ENCODE measurements around the gene ALDH1A1.

Gene ALDH1A1

GRCh38 chr9:72925126-72925789 lies 27.6 kb downstream of the ALDH1A1 start (continued):
- TF ChIP-seq, protein P1, sequence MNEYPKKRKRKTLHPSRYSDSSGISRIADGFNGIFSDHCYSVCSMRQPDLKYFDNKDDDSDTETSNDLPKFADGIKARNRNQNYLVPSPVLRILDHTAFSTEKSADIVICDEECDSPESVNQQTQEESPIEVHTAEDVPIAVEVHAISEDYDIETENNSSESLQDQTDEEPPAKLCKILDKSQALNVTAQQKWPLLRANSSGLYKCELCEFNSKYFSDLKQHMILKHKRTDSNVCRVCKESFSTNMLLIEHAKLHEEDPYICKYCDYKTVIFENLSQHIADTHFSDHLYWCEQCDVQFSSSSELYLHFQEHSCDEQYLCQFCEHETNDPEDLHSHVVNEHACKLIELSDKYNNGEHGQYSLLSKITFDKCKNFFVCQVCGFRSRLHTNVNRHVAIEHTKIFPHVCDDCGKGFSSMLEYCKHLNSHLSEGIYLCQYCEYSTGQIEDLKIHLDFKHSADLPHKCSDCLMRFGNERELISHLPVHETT (tag by site-specific recombination; IDR thresholded peaks at IDR 0.05): no peak
- TF ChIP-seq ZNF19 (tag by site-specific recombination; IDR thresholded peaks at IDR 0.05; ENCODE audit: low read depth) (no peak), ZNF341 (tag by site-specific recombination; IDR thresholded peaks at IDR 0.05; ENCODE audit: low read depth) (no peak), ZNF274 (IDR thresholded peaks at IDR 0.05; ENCODE audit: low read length) (no peak), ZNF274 (tag by site-specific recombination; IDR thresholded peaks at IDR 0.05; ENCODE audit: borderline replicate concordance) (no peak)

GRCh38 chr9:72924154-72924790 lies 28.6 kb downstream of the ALDH1A1 start:
- Histone ChIP-seq H3K27ac (ENCODE audit: extremely low read depth, low read depth, low read length) (no peak overlapping the region), H3K9me3 (ENCODE audit: control insufficient read depth, insufficient read depth, low read depth, low read length) (no peaks in the 10 kb centered on the region), H3K4me3 (ENCODE audit: low read depth, low read length) (no peak overlapping the region), H3K4me1 (ENCODE audit: control insufficient read depth, insufficient read depth, low read length) (no peaks in the 10 kb centered on the region), H3K36me3 (ENCODE audit: control insufficient read depth in 2 of 2, insufficient read depth in 1 of 2, low read length in 2 of 2) (no peaks in the 10 kb centered on the region)
- TF ChIP-seq ZNF184 (tag by site-specific recombination; IDR thresholded peaks at IDR 0.05): no peak
- TF ChIP-seq ZNF610 (tag by site-specific recombination; IDR thresholded peaks at IDR 0.05; ENCODE audit: borderline replicate concordance): no peak
- TF ChIP-seq ZBTB7A (tag by site-specific recombination; IDR thresholded peaks at IDR 0.05; ENCODE audit: low read depth): no peak
- no peak for TF ChIP-seq ZFP3 (tag by site-specific recombination; IDR thresholded peaks at IDR 0.05; ENCODE audit: low read depth)
- TF ChIP-seq, protein P2, sequence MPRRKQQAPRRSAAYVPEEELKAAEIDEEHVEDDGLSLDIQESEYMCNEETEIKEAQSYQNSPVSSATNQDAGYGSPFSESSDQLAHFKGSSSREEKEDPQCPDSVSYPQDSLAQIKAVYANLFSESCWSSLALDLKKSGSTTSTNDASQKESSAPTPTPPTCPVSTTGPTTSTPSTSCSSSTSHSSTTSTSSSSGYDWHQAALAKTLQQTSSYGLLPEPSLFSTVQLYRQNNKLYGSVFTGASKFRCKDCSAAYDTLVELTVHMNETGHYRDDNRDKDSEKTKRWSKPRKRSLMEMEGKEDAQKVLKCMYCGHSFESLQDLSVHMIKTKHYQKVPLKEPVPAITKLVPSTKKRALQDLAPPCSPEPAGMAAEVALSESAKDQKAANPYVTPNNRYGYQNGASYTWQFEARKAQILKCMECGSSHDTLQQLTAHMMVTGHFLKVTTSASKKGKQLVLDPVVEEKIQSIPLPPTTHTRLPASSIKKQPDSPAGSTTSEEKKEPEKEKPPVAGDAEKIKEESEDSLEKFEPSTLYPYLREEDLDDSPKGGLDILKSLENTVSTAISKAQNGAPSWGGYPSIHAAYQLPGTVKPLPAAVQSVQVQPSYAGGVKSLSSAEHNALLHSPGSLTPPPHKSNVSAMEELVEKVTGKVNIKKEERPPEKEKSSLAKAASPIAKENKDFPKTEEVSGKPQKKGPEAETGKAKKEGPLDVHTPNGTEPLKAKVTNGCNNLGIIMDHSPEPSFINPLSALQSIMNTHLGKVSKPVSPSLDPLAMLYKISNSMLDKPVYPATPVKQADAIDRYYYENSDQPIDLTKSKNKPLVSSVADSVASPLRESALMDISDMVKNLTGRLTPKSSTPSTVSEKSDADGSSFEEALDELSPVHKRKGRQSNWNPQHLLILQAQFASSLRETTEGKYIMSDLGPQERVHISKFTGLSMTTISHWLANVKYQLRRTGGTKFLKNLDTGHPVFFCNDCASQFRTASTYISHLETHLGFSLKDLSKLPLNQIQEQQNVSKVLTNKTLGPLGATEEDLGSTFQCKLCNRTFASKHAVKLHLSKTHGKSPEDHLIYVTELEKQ (tag by site-specific recombination; IDR thresholded peaks at IDR 0.05; ENCODE audit: borderline replicate concordance): no peak
- TF ChIP-seq ZNF404 (tag by site-specific recombination; IDR thresholded peaks at IDR 0.05): no peak
- TF ChIP-seq, protein P3, sequence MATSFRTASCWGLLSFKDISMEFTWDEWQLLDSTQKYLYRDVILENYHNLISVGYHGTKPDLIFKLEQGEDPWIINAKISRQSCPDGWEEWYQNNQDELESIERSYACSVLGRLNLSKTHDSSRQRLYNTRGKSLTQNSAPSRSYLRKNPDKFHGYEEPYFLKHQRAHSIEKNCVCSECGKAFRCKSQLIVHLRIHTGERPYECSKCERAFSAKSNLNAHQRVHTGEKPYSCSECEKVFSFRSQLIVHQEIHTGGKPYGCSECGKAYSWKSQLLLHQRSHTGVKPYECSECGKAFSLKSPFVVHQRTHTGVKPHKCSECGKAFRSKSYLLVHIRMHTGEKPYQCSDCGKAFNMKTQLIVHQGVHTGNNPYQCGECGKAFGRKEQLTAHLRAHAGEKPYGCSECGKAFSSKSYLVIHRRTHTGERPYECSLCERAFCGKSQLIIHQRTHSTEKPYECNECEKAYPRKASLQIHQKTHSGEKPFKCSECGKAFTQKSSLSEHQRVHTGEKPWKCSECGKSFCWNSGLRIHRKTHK (tag by site-specific recombination; IDR thresholded peaks at IDR 0.05): no peak
- no peak for TF ChIP-seq KLF7 (tag by site-specific recombination; IDR thresholded peaks at IDR 0.05; ENCODE audit: borderline replicate concordance)
- no peak for TF ChIP-seq GLIS2 (tag by site-specific recombination; IDR thresholded peaks at IDR 0.05)
- no peak for TF ChIP-seq ZBTB21 (tag by site-specific recombination; IDR thresholded peaks at IDR 0.05)
- no peak for TF ChIP-seq ZNF18 (tag by site-specific recombination; IDR thresholded peaks at IDR 0.05)
- no peak for TF ChIP-seq ZNF791 (tag by site-specific recombination; IDR thresholded peaks at IDR 0.05)
- TF ChIP-seq, protein P1 (tag by site-specific recombination; IDR thresholded peaks at IDR 0.05): no peak
- CTCF ChIA-PET: interaction anchor here (0.6 to 0.8 kb wide), 2 partner anchors 53 to 189 kb away, joined by 3 to 5 read pairs; no protein-coding TSS in a partner anchor
- POLR2A ChIA-PET: no interaction called here

Data from HEK293 (cell line).